Ascending aorta (tissue), 2 donors: Measurements from ENCODE around the gene FBXL13. TPM values are rescaled to one million over a fixed set of nuclear protein-coding genes. Genes with fewer than 3 reads are reported as not detected.
"Not testable (repeated sequence)": the region's sequence is repeated elsewhere in the genome, so short reads cannot be mapped to it uniquely, and the experiment has no call there.

ENCODE experiments used
- DNase-seq, 2 donors: peaks; one replicate each; pipeline ENCODE4 v3.0.0-alpha.2; 2019; ENCODE audit warnings: low spot score in 2 of 2
- H3K27ac ChIP-seq, 2 donors: fragments of 200-600 bp; sonication (generic); one replicate each; pipeline ENCODE4 v1.5.1; 2016 to 2017; ENCODE audit warnings: mild to moderate bottlenecking in 1 of 2
- H3K27me3 ChIP-seq: fragments of 200-600 bp; sonication (generic); one replicate; pipeline ENCODE4 v1.5.1; 2017
- H3K36me3 ChIP-seq, 2 donors: fragments of 200-600 bp; sonication (generic); one replicate each; pipeline ENCODE4 v1.5.1; 2016
- H3K4me1 ChIP-seq, 2 donors: fragments of 200-600 bp; sonication (generic); one replicate each; pipeline ENCODE4 v1.5.1; 2016 to 2017; ENCODE audit warnings: mild to moderate bottlenecking in 1 of 2
- H3K4me3 ChIP-seq, 2 donors: fragments of 200-600 bp; sonication (generic); one replicate each; pipeline ENCODE4 v1.5.1; 2016 to 2017; ENCODE audit warnings: mild to moderate bottlenecking in 1 of 2
- H3K9me3 ChIP-seq, 2 donors: fragments of 200-600 bp; sonication (generic); one replicate each; pipeline ENCODE4 v1.5.1; 2016
- intact Hi-C: fragments of 100-400 bp; cut with DNase I; formaldehyde crosslinking; loops from one replicate; pipeline ENCODE4 v1.15.1; 2023
- total RNA-seq: library from RNA; depleted of rRNA; stranded (reverse); fragments of >200 nt; gene quantifications from one replicate; pipeline ENCODE4 v1.1.0, GENCODE V29; 2016
- TF ChIP-seq, protein P1 (sequence below), 3 experiments: fragments of 200-600 bp in 2 of 3; fragments of 450-650 bp in 1 of 3; sonication (generic) in 2 of 3; IDR thresholded peaks; one replicate each; pipeline ENCODE4 v1.5.1; 2016 to 2019; ENCODE audit warnings: antibody characterized with exemption in 3 of 3, mild to moderate bottlenecking in 1 of 3, moderate library complexity in 1 of 3

The FBXL13 gene
- total RNA-seq, 1 donor from 2014 or later, result 0.75 TPM

DNA sequence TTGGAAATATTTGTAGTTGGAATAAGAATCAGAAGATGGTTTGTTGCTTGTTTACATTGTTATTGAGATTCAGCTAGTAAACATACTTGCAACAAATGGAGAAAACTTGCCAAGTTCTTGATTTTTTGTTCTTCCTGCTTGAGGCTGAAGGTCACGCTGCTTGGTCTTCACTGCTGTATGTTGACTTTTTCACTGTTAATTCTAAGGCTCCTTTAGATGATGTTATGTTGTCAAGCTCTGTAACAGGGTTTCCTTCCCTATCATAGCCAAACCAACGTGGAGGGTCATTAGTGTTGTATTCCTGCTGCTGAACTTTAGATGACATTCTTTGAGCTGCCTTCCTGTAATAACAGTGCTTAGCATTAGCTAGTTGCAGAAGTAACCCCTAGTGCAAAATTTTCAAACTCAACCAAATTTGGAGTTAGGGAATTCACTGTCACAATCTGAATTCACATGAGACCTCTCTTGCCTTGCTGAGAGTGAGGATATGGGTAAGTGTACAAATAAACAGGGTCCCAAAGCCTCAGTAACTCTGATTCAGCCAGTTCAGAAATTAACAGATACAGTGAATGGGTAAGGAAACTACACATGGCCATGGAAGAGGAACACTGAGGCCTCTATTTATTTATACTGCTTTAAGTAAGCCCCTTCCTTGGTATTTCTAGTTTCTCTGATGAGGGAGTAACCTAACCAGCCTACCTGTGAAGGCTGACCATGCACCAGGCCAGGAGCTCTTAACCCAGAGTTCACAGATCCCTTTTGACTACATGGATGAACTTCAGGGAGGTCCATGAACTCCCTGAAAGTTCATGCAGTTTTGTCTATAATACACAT, 261.2 kb downstream of the FBXL13 start:
- peaks cover 0 to under 1% of the 10 kb centered on the region in 2 donors for H3K36me3 ChIP-seq
- no peaks in the 10 kb centered on the region for H3K27me3 ChIP-seq
- no peaks in the 10 kb centered on the region for H3K9me3 ChIP-seq
- DNase-seq, result no peak
- no peak overlapping the region for H3K4me3 ChIP-seq
- TF ChIP-seq, protein P1, sequence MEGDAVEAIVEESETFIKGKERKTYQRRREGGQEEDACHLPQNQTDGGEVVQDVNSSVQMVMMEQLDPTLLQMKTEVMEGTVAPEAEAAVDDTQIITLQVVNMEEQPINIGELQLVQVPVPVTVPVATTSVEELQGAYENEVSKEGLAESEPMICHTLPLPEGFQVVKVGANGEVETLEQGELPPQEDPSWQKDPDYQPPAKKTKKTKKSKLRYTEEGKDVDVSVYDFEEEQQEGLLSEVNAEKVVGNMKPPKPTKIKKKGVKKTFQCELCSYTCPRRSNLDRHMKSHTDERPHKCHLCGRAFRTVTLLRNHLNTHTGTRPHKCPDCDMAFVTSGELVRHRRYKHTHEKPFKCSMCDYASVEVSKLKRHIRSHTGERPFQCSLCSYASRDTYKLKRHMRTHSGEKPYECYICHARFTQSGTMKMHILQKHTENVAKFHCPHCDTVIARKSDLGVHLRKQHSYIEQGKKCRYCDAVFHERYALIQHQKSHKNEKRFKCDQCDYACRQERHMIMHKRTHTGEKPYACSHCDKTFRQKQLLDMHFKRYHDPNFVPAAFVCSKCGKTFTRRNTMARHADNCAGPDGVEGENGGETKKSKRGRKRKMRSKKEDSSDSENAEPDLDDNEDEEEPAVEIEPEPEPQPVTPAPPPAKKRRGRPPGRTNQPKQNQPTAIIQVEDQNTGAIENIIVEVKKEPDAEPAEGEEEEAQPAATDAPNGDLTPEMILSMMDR (IDR thresholded peaks at IDR 0.05), result no peak
- H3K27ac ChIP-seq, result peak overlapping the region in 1 of 2 donors; percentile 19
- intact Hi-C loops, result no loop called here
- peaks cover 6 to 19% of the 10 kb centered on the region in 2 donors for H3K4me1 ChIP-seq

DNA sequence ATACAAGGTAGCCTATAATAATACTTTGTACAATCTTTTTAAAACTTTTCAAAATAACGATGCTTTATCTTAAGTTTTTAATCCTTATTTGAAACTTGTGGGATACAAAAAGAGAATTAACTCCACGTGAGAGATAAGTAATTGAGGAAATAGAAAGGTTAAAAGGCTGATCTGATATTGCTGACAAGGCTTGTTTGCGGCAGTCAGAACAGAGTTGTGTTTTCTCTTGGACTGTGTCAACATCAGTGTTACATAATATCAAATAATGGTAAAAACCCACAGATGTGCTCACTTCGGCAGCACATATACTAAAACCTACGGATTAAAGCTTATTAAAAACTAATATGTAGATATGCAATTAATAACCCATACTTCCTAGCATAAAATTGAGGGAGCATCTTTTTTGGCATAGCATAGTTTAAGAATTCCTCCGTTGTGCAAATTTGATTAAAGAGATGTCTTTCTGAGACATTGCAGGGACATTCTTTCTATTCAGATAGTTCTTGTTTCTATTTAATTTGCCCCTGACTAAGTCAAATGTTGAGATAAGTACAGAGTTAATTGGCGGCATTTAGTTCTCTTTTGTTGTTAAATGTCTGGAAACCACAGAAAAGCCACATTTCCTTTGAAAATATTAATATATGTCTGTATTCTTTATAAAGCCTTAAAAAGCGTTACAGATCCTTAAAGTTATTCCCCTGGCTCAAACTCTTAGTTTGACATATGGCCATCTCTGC, 262.5 kb downstream of the FBXL13 start:
- no peak overlapping the region for H3K4me3 ChIP-seq
- TF ChIP-seq, protein P1 (IDR thresholded peaks at IDR 0.05), result no peak
- DNase-seq, result no peak
- H3K27me3 ChIP-seq, result no peaks in the 10 kb centered on the region
- intact Hi-C loops, result no loop called here
- no peaks in the 10 kb centered on the region for H3K9me3 ChIP-seq
- H3K27ac ChIP-seq, result peak overlapping the region; percentile 17 to 41
- H3K4me1 ChIP-seq, result peaks cover 6 to 19% of the 10 kb centered on the region in 2 donors
- H3K36me3 ChIP-seq, result peaks cover 0 to 5% of the 10 kb centered on the region in 2 donors

DNA sequence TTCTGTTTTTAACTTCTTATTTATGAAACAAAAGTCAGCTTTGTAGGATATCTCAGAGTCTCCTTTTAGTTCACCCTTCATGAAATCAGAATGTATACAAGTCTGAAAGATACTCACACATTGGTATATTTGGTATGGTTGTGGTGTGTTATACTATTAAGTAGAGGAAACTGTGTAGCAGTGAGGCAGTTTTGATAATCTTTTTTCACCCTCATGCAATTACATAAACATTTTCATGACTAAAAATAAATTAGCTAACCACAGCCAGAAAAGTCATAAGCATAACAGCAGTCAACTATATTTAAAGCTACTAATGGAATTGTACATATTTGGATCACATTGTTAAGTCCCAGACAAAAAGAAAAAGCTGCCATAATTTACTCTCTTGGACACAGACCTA, 263.7 kb downstream of the FBXL13 start:
- Histone ChIP-seq H3K36me3 (peaks cover 0 to 5% of the 10 kb centered on the region in 2 donors), H3K4me1 (peaks cover 6 to 19% of the 10 kb centered on the region in 2 donors), H3K27ac (peak overlapping the region; percentile 41 to 81), H3K9me3 (no peaks in the 10 kb centered on the region), H3K4me3 (peak overlapping the region in 1 of 2 donors; percentile 22), H3K27me3 (no peaks in the 10 kb centered on the region)
- TF ChIP-seq, protein P1 (IDR thresholded peaks at IDR 0.05), result no peak
- intact Hi-C loops, result no loop called here
- DNase-seq, result no peak

DNA sequence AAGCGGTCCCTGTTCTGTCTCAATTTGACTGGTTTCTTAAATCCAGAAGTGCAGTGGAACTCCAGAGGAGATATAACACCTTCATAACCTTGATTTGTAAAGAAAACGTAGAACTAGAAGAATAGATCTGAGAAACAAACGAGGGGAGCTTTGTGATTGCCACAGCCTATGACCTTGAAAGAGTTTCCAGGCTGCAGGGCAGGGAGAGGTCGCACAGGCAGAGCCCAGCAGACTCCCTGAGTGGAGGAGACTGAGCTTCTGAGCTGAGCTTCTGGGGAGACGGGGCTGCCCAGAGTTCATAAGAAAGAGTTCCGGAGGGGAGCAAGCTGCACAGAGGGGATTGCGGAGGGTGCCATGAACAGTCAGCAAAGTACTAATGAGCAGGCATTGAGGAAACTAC, 268.0 kb downstream of the FBXL13 start:
- intact Hi-C loops, result no loop called here

DNA sequence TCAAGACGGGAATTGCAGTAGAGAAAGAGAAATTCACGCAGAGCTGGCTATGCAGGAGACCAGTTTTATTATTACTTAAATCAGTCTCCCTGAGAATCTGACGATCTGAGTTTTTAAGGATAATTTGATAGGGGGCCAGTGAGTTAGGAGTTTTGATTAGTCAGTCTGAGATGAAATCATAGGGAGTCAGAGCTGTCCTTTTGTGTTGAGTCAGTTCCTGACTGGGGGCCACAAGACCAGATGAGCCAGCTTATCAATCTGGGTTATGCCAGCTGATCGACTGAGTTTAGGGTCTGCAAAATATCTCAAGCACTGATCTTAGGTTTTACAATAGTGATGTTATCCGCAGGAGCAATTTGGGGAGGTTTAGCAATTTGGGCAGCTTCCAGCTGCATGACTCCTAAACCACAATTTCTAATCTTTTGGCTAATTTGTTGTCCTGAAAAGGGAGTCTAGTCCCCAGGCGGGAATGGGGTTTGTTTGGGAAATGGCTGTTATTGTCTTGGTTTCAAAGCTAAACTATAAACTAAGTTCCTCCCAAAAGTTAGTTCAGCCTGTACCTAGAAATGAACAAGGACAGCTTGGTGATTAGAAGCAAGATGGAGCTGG, 278.5 kb downstream of the FBXL13 start:
- H3K4me1 ChIP-seq, H3K9me3 ChIP-seq, intact Hi-C loops, H3K4me3 ChIP-seq, H3K36me3 ChIP-seq, H3K27ac ChIP-seq, H3K27me3 ChIP-seq, DNase-seq: not testable (repeated sequence)

More for the DNA sequence above, 268.0 kb downstream of the FBXL13 start:
- TF ChIP-seq, protein P1 (IDR thresholded peaks at IDR 0.05), result no peak
- Histone ChIP-seq H3K4me1 (peaks cover 6 to 11% of the 10 kb centered on the region in 2 donors), H3K9me3 (no peaks in the 10 kb centered on the region), H3K4me3 (no peak overlapping the region), H3K27me3 (no peaks in the 10 kb centered on the region), H3K27ac (no peak overlapping the region), H3K36me3 (peaks cover 0 to 5% of the 10 kb centered on the region in 2 donors)
- DNase-seq, result no peak

DNA sequence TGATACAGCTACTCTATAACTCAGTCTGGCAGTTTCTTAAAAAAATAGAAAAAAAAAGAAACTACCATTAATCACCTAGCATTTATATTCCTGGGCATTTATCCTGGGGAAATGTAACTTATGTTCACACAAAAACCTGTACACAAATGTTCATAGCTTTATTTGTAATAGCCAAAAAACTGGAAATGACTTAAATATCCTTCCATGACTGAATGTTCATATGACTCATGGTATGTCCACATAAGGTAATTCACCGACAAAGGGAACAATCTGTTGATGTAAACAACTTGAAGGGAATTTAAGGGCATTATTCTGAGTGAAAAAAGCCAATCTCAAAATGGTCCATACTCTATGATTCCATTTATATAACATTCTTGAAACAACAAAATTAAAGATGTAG, 280.0 kb downstream of the FBXL13 start:
- H3K36me3 ChIP-seq, DNase-seq, H3K27me3 ChIP-seq, intact Hi-C loops, H3K4me3 ChIP-seq, H3K9me3 ChIP-seq, H3K4me1 ChIP-seq, H3K27ac ChIP-seq: not testable (repeated sequence)

DNA sequence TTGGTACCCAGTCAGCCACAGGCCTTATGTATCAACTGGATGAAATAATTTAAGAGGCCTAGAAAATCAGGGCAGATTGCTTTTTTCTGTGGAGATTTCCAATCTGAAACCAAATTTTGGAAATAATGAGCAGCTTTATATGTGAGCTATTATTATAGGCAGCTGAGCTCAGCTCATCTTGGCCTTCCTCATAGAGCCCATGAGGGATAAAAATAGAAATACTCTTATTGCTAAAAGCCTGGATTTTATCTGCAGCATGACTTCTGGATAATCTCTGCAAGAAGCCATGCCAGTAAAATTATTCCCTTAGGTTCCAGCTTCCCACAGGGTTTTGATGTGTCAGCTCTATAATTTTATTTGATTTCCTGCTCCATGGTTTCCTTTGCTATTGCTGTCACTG, 282.8 kb downstream of the FBXL13 start:
- H3K4me3 ChIP-seq, H3K4me1 ChIP-seq, intact Hi-C loops, H3K9me3 ChIP-seq, DNase-seq, H3K27me3 ChIP-seq, H3K36me3 ChIP-seq: not testable (repeated sequence)
- peak overlapping the region in 1 of 2 donors; percentile 34 for H3K27ac ChIP-seq

DNA sequence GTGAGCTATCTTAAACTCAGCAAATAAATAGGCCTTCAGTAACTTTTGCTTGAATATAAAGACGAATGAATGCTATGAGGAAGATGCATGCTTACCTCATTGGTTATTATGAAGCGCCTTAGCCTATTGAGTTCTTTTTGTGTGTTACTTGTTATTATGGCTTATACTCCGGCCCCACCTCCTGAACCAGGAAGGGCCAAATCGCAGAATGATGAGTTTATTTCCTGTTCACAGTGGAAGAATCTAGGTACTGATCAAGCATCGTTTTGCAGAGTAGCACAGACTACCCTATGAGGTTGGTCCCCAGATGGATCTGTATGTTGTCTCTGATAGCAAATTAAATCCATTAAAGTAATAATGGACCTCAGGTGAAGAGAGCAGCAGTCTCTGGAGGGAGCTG, 283.2 kb downstream of the FBXL13 start:
- H3K9me3 ChIP-seq, intact Hi-C loops, H3K4me3 ChIP-seq, H3K4me1 ChIP-seq, H3K36me3 ChIP-seq, DNase-seq, H3K27me3 ChIP-seq: not testable (repeated sequence)
- peak overlapping the region in 1 of 2 donors; percentile 34 for H3K27ac ChIP-seq

DNA sequence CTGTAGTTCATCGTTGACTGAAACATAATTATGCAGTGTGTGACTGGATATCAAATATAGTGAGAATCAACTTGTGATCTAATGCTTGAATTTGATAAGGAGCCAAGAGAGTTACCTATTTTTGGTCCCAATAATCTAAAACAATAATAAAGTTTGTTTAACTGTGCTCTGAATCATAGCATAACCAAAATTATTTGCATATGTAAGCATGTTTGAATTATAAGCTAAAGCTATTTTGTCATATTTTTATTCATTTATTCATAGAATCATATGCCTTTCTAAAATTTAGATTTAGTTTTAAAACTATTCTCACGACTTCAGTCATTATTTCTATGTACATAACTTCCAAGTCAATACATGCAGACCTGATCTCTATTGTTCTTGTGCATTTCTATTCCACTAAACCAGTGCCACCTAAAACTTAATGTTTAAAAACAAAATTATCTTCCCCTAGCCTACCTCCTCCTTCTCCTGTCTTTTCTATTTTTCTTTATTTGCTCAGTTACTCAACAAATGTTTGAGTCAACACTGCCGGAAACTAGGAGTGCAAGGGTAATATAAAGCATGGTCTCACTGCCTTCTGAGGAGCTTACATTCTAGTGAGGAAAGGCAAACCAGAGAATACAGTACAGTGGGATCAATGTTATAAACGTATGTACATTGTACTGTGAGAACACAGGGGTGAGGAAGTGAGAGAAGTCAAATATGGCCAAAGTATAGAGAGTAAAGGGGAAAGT, 284.1 kb downstream of the FBXL13 start:
- H3K4me3 ChIP-seq, H3K9me3 ChIP-seq, intact Hi-C loops, H3K4me1 ChIP-seq, H3K27me3 ChIP-seq, DNase-seq, H3K36me3 ChIP-seq, H3K27ac ChIP-seq: not testable (repeated sequence)
